ENCODE data around the gene MYLK4.
"Not testable (repeated sequence)": the region's sequence is repeated elsewhere in the genome, so short reads cannot be mapped to it uniquely, and the experiment has no call there.

Gene MYLK4

GRCh38 chr6:2765896-2766766, 15.4 kb upstream of the MYLK4 start:
- Mint-ChIP-seq H3K4me1 (peaks cover 55% of the 10 kb centered on the region), H3K27me3 (no peaks in the 10 kb centered on the region), H3K4me3 (peak overlapping the region; percentile 94), H3K9me3 (no peaks in the 10 kb centered on the region), H3K27ac (peak overlapping the region; percentile 69), H3K36me3 (no peaks in the 10 kb centered on the region)

GRCh38 chr6:2765166-2765895, 14.6 kb upstream of the MYLK4 start, which contains the start of gene WRNIP1:
WRNIP1 (plus strand) TSS chr6:2765393; CDS start chr6:2765623, 230 bp downstream.
- Mint-ChIP-seq H3K36me3 (no peaks in the 10 kb centered on the region), H3K27me3 (no peaks in the 10 kb centered on the region), H3K4me3 (peak within 1 kb of the TSS; percentile 94), H3K9me3 (no peaks in the 10 kb centered on the region), H3K27ac (peak within 1 kb of the TSS; percentile 97), H3K4me1 (peaks cover 54% of the 10 kb centered on the region)

GRCh38 chr6:2764610-2765165, 14.0 kb upstream of the MYLK4 start:
- no peaks in the 10 kb centered on the region for H3K36me3 Mint-ChIP-seq
- H3K4me3 Mint-ChIP-seq = peak overlapping the region; percentile 93
- peak overlapping the region; percentile 97 for H3K27ac Mint-ChIP-seq
- peaks cover 47% of the 10 kb centered on the region for H3K4me1 Mint-ChIP-seq
- no peaks in the 10 kb centered on the region for H3K27me3 Mint-ChIP-seq
- no peaks in the 10 kb centered on the region for H3K9me3 Mint-ChIP-seq

- peaks cover 41% of the 10 kb centered on the region for H3K4me1 Mint-ChIP-seq
- peak overlapping the region; percentile 93 for H3K4me3 Mint-ChIP-seq
- peak overlapping the region; percentile 97 for H3K27ac Mint-ChIP-seq
- H3K36me3 Mint-ChIP-seq = no peaks in the 10 kb centered on the region
- H3K27me3 Mint-ChIP-seq = no peaks in the 10 kb centered on the region
- no peaks in the 10 kb centered on the region for H3K9me3 Mint-ChIP-seq
Observed at GRCh38 chr6:2763876-2764540, 13.3 kb upstream of the MYLK4 start.

- Mint-ChIP-seq H3K4me1 (peaks cover 34% of the 10 kb centered on the region), H3K27ac (no peak overlapping the region), H3K36me3 (no peaks in the 10 kb centered on the region), H3K4me3 (no peak overlapping the region), H3K9me3 (no peaks in the 10 kb centered on the region), H3K27me3 (no peaks in the 10 kb centered on the region)
Observed at GRCh38 chr6:2763345-2763841, 12.7 kb upstream of the MYLK4 start.

- H3K27ac Mint-ChIP-seq = not testable (repeated sequence)
Observed at GRCh38 chr6:2762868-2763267, 12.1 kb upstream of the MYLK4 start.

GRCh38 chr6:2760882-2761842, 10.4 kb upstream of the MYLK4 start:
- peak overlapping the region; percentile 86 for H3K27ac Mint-ChIP-seq
- H3K27me3 Mint-ChIP-seq = peaks cover 3% of the 10 kb centered on the region
- peak overlapping the region; percentile 80 for H3K4me3 Mint-ChIP-seq
- H3K9me3 Mint-ChIP-seq = no peaks in the 10 kb centered on the region
- H3K36me3 Mint-ChIP-seq = no peaks in the 10 kb centered on the region
- H3K4me1 Mint-ChIP-seq = peaks cover 18% of the 10 kb centered on the region

More at GRCh38 chr6:2762868-2763267, 12.1 kb upstream of the MYLK4 start:
- peaks cover 29% of the 10 kb centered on the region for H3K4me1 Mint-ChIP-seq
- peak overlapping the region; percentile 7 for H3K4me3 Mint-ChIP-seq
- H3K36me3 Mint-ChIP-seq, H3K9me3 Mint-ChIP-seq, H3K27me3 Mint-ChIP-seq: not testable (repeated sequence)

- peaks cover 11% of the 10 kb centered on the region for H3K4me1 Mint-ChIP-seq
- peaks cover 3% of the 10 kb centered on the region for H3K27me3 Mint-ChIP-seq
- H3K36me3 Mint-ChIP-seq = no peaks in the 10 kb centered on the region
- no peak overlapping the region for H3K4me3 Mint-ChIP-seq
- H3K9me3 Mint-ChIP-seq = no peaks in the 10 kb centered on the region
- no peak overlapping the region for H3K27ac Mint-ChIP-seq
Observed at GRCh38 chr6:2758980-2759379, 8.3 kb upstream of the MYLK4 start.

GRCh38 chr6:2756687-2757224, 6.0 kb upstream of the MYLK4 start:
- Mint-ChIP-seq H3K27ac (no peak overlapping the region), H3K36me3 (no peaks in the 10 kb centered on the region), H3K9me3 (no peaks in the 10 kb centered on the region), H3K4me1 (peaks cover 10% of the 10 kb centered on the region), H3K27me3 (peaks cover 3% of the 10 kb centered on the region), H3K4me3 (no peak overlapping the region)

GRCh38 chr6:2756241-2756640, 5.5 kb upstream of the MYLK4 start:
- H3K4me3 Mint-ChIP-seq = no peak overlapping the region
- H3K36me3 Mint-ChIP-seq = no peaks in the 10 kb centered on the region
- peaks cover 3% of the 10 kb centered on the region for H3K27me3 Mint-ChIP-seq
- H3K9me3 Mint-ChIP-seq = no peaks in the 10 kb centered on the region
- H3K4me1 Mint-ChIP-seq = peaks cover 8% of the 10 kb centered on the region
- H3K27ac Mint-ChIP-seq = no peak overlapping the region

- H3K27ac Mint-ChIP-seq = no peak overlapping the region
- no peaks in the 10 kb centered on the region for H3K9me3 Mint-ChIP-seq
- H3K4me1 Mint-ChIP-seq = peaks cover under 1% of the 10 kb centered on the region
- peaks cover 7% of the 10 kb centered on the region for H3K27me3 Mint-ChIP-seq
- H3K4me3 Mint-ChIP-seq = no peak overlapping the region
- no peaks in the 10 kb centered on the region for H3K36me3 Mint-ChIP-seq
Observed at GRCh38 chr6:2755456-2755855, 4.7 kb upstream of the MYLK4 start.

- H3K27me3 Mint-ChIP-seq = peaks cover 7% of the 10 kb centered on the region
- no peak overlapping the region for H3K27ac Mint-ChIP-seq
- no peaks in the 10 kb centered on the region for H3K36me3 Mint-ChIP-seq
- H3K9me3 Mint-ChIP-seq = no peaks in the 10 kb centered on the region
- H3K4me1 Mint-ChIP-seq = peaks cover 4% of the 10 kb centered on the region
- H3K4me3 Mint-ChIP-seq = no peak overlapping the region
Observed at GRCh38 chr6:2754911-2755310, 4.2 kb upstream of the MYLK4 start.

- no peak overlapping the region for H3K4me3 Mint-ChIP-seq
- H3K27me3 Mint-ChIP-seq = peaks cover 7% of the 10 kb centered on the region
- peaks cover 6% of the 10 kb centered on the region for H3K4me1 Mint-ChIP-seq
- no peak overlapping the region for H3K27ac Mint-ChIP-seq
- no peaks in the 10 kb centered on the region for H3K36me3 Mint-ChIP-seq
- H3K9me3 Mint-ChIP-seq = no peaks in the 10 kb centered on the region
Observed at GRCh38 chr6:2754393-2754792, 3.7 kb upstream of the MYLK4 start.

GRCh38 chr6:2753743-2754142, 3.0 kb upstream of the MYLK4 start:
- Mint-ChIP-seq H3K4me1 (peaks cover 6% of the 10 kb centered on the region), H3K9me3 (no peaks in the 10 kb centered on the region), H3K27ac (no peak overlapping the region), H3K4me3 (no peak overlapping the region), H3K27me3 (peaks cover 7% of the 10 kb centered on the region), H3K36me3 (no peaks in the 10 kb centered on the region)

Measured in activated naive CD4-positive, alpha-beta T cell treated with anti-CD3 and anti-CD28 coated beads, Interleukin-2, amount 50 U/mL, for 24 hours (primary cell).